K562 (cell line): ENCODE results near the gene PCDHGA8. TPM values are rescaled to one million over a fixed set of nuclear protein-coding genes. Genes with fewer than 3 reads are reported as not detected.

Experiments used
- ATAC-seq: fragments of 200-7000 bp; cut with Tn5 transposase; 3 replicates; pipeline ENCODE4 v1.9.1; 2020; ENCODE audit warnings: moderate library complexity
- BruUV-seq: library from RNA; stranded (reverse); fragments of 400-500 nt; replicated peaks from 2 replicates; lab custom pipeline; 2021; lab: Mats Ljungman, UMichigan
- CTCF ChIA-PET: fragments of 300-600 bp; formaldehyde crosslinking; extraction: SDS; loops from one replicate; lab custom pipeline; 2021; ENCODE audit warnings: low intra/inter-chr PET ratio; lab: Yijun Ruan, JAX
- POLR2A ChIA-PET: fragments of 300-600, 350-650 bp; sonication (Branson Sonifier 250); formaldehyde crosslinking; extraction: SDS; loops from one replicate; lab custom pipeline; 2021; ENCODE audit warnings: antibody characterized with exemption, inconsistent platforms; lab: Yijun Ruan, JAX
- DNase-seq, 4 experiments: peaks; one replicate each; pipeline versions ENCODE4 v3.0.0 to v3.0.0-alpha.2; 2011 to 2018; ENCODE audit warnings: low spot score in 3 of 4, mixed read lengths in 3 of 4; ENCODE audit errors: extremely low read depth in 1 of 4
- FAIRE-seq: peaks from 2 replicates; lab custom pipeline; 2011; peaks lifted over from hg19 to GRCh38; lab: Jason Lieb, UNC
- H2AFZ ChIP-seq: 2 replicates; pipeline ENCODE4 v1.6.0; 2011; ENCODE audit warnings: low read depth, low read length, control low read depth, inconsistent platforms
- H3K27ac ChIP-seq: fragments of 200-600 bp; 3 replicates; pipeline ENCODE4 v1.8.0; 2011; ENCODE audit warnings: low read depth, mild to moderate bottlenecking, control low read depth, inconsistent platforms, low read length, moderate library complexity, mixed read lengths; ENCODE audit errors: extremely low read depth
- H3K27me3 ChIP-seq, 2 experiments: fragments of 300-600 bp in 1 of 2; 2 replicates in 1 of 2; 3 replicates in 1 of 2; pipeline versions ENCODE4 v1.6.0 to v1.8.0; 2011; ENCODE audit warnings: inconsistent platforms in 2 of 2, low read length in 2 of 2, mild to moderate bottlenecking in 1 of 2, mixed read lengths in 1 of 2, moderate library complexity in 1 of 2; ENCODE audit not compliant: control insufficient read depth in 2 of 2, insufficient read depth in 2 of 2
- H3K36me3 ChIP-seq: fragments of 300-600 bp; 3 replicates; pipeline ENCODE4 v1.8.0; 2011; ENCODE audit warnings: mild to moderate bottlenecking, low read length, inconsistent platforms; ENCODE audit not compliant: control insufficient read depth, insufficient read depth
- H3K4me1 ChIP-seq, 2 experiments: fragments of 200-600 bp in 1 of 2; replicated peaks in 1 of 2; 2 replicates in 1 of 2; 3 replicates in 1 of 2; pipeline versions ENCODE4 v1.5.1 to v1.8.0; 2011; ENCODE audit warnings: inconsistent platforms in 2 of 2, low read length in 2 of 2, mild to moderate bottlenecking in 1 of 2, mixed read lengths in 1 of 2, moderate library complexity in 1 of 2; ENCODE audit not compliant: control insufficient read depth in 2 of 2, insufficient read depth in 2 of 2
- H3K4me2 ChIP-seq: 2 replicates; pipeline ENCODE4 v1.6.1; 2011; ENCODE audit warnings: low read length, control low read depth, inconsistent platforms, mixed read lengths; ENCODE audit not compliant: insufficient read depth
- H3K4me3 ChIP-seq: fragments of 200-600 bp; sonication (generic), shearing (Covaris generic); 2 replicates; pipeline ENCODE4 v1.5.1; 2016; ENCODE audit warnings: control low read depth, inconsistent platforms
- H3K79me2 ChIP-seq: fragments of 200-600 bp; 3 replicates; pipeline ENCODE4 v1.8.0; 2011; ENCODE audit warnings: low read length, inconsistent platforms; ENCODE audit not compliant: control insufficient read depth, insufficient read depth
- H3K9ac ChIP-seq, 2 experiments: 2 replicates each; pipeline versions ENCODE4 v1.6.0 to v1.6.1; 2011; ENCODE audit warnings: low read depth in 2 of 2, low read length in 2 of 2, control low read depth in 1 of 2, inconsistent platforms in 1 of 2, mild to moderate bottlenecking in 1 of 2, mixed read lengths in 1 of 2; ENCODE audit not compliant: insufficient read depth in 1 of 2
- H3K9me1 ChIP-seq: one replicate; pipeline ENCODE4 v1.6.0; 2011; ENCODE audit warnings: inconsistent platforms, mild to moderate bottlenecking, low read length, moderate library complexity; ENCODE audit not compliant: control insufficient read depth, insufficient read depth
- H3K9me3 ChIP-seq: replicated peaks from 2 replicates; pipeline ENCODE4 v1.5.1; 2011; ENCODE audit warnings: low read depth, low read length, inconsistent platforms; ENCODE audit not compliant: control insufficient read depth, insufficient read depth
- H4K20me1 ChIP-seq: replicated peaks from 2 replicates; pipeline ENCODE4 v1.6.1; 2011; ENCODE audit warnings: low read length, inconsistent platforms, mixed read lengths; ENCODE audit not compliant: control insufficient read depth, insufficient read depth
- MYBL2 ChIP-seq, 2 experiments: fragments of 450-650 bp in 1 of 2; sonication (generic) in 1 of 2; formaldehyde crosslinking in 1 of 2; IDR thresholded peaks; 2 replicates each; pipeline versions ENCODE4 v1.6.1 to v1.8.1; 2017 to 2022; ENCODE audit warnings: borderline replicate concordance in 1 of 2, inconsistent platforms in 1 of 2, low read depth in 1 of 2, mild to moderate bottlenecking in 1 of 2, missing genetic modification reagents in 1 of 2, moderate library complexity in 1 of 2
- NRF1 ChIP-seq, 2 experiments: fragments of 450-650 bp; IDR thresholded peaks in 1 of 2; conservative IDR thresholded peaks in 1 of 2; 2 replicates each; pipeline ENCODE4 v1.6.1; 2014; ENCODE audit warnings: mild to moderate bottlenecking in 2 of 2
- WGBS: fragments of 100-300 bp; shearing (Covaris generic); methylation state at CpG from one replicate; pipeline ENCODE4 v1.1.6; 2016; ENCODE audit warnings: low coverage, mixed read lengths; ENCODE audit not compliant: insufficient coverage; ENCODE audit errors: missing lambda C conversion rate; 5-methylcytosine and 5-hydroxymethylcytosine counted together
- in situ Hi-C: fragments of 300-500 bp; cut with MboI; formaldehyde crosslinking; loops from 4 replicates; pipeline ENCODE4 v1.15.0; 2018; ENCODE audit warnings: inconsistent platforms, mixed read lengths
- intact Hi-C: fragments of 100-400 bp; cut with micrococcal nuclease; formaldehyde crosslinking; loops from 2 replicates; pipeline ENCODE4 v1.14.2; 2022
- polyA plus RNA-seq, 8 experiments: library from polyadenylated mRNA; depleted of rRNA in 4 of 8; stranded (reverse) in 5 of 8; unstranded in 3 of 8; fragments of >200 nt; fragmentation: Nextera tagmentation in 2 of 8; fragmentation: Illumina TruSeq in 1 of 8; extraction: Ambion mirVana in 2 of 8; extraction: Trizol in 1 of 8; gene quantifications; 2 replicates each; pipeline versions ENCODE4 v1.2.1 to v1.2.3, GENCODE V29; 2011 to 2014; ENCODE audit warnings: inconsistent platforms in 1 of 8, missing spikeins in 1 of 8
- total RNA-seq, 7 experiments: library from RNA; depleted of rRNA in 6 of 7; stranded (reverse); fragments of >200 nt in 6 of 7; fragmentation: Illumina TruSeq in 2 of 7; extraction: Trizol in 2 of 7; gene quantifications; 2 replicates each; pipeline versions ENCODE4 v1.2.1 to v1.2.3, GENCODE V29; 2011 to 2021; ENCODE audit warnings: low replicate concordance in 1 of 7

Gene PCDHGA8
- total and polyA plus RNA-seq, 9 of the 15 experiments (the other 6 are each of a cell fraction or from before 2014, with no cell fraction given): 0.04 to 0.11 (median 0.07) TPM; not detected in 2

DNA sequence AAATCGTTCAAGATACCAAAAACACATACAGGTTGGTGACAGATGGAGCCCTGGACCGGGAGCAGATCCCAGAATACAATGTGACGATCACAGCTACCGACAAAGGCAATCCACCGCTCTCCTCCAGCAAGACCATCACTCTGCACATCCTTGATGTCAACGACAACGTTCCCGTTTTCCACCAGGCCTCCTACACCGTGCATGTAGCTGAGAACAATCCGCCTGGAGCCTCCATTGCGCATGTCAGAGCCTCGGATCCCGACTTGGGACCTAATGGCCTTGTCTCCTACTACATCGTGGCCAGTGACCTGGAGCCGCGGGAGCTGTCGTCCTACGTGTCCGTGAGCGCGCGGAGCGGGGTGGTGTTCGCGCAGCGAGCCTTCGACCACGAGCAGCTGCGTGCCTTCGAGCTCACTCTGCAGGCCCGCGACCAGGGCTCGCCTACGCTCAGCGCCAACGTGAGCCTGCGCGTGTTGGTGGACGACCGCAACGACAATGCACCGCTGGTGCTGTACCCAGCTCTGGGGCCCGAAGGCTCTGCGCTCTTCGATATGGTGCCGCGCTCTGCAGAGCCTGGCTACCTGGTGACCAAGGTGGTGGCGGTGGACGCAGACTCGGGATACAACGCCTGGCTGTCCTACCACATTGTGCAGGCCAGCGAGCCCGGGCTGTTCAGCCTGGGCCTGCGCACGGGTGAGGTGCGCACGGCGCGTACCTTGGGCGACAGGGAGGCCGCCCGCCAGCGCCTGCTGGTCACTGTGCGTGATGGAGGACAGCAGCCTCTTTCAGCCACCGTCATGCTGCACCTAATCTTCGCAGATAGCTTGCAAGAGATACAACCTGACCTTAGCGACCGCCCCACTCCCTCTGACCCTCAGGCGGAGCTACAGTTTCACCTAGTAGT, 20.6 kb upstream of the PCDHGA8 start:
- intact Hi-C loops (loop anchor here (5.0 kb wide), 1 partner anchor 45 kb away; no protein-coding TSS in a partner anchor), in situ Hi-C loops (no loop called here)
- ATAC-seq: no peak
- no TSS peak for BruUV-seq
- H3K27ac ChIP-seq: no peak overlapping the region
- 28% methylated on average over 47 of the region's 69 CpGs for WGBS
- no peak overlapping the region for H3K4me3 ChIP-seq
- no peak overlapping the region for H2AFZ ChIP-seq
- no peaks in the 10 kb centered on the region for H4K20me1 ChIP-seq
- H3K79me2 ChIP-seq: no peaks in the 10 kb centered on the region
- no peaks in the 10 kb centered on the region for H3K9me1 ChIP-seq
- no peaks in the 10 kb centered on the region for H3K36me3 ChIP-seq
- peaks cover 0 to 7% of the 10 kb centered on the region in 2 experiments; a peak in 1 of 5 replicates for H3K4me1 ChIP-seq
- DNase-seq: no peak
- peak; percentile 50 to 59; a peak in 3 of 4 replicates for TF ChIP-seq NRF1 (conservative IDR thresholded peaks at IDR 0.05 in 1 of 2, IDR thresholded peaks at IDR 0.05 in 1 of 2)
- no peak for TF ChIP-seq MYBL2 (IDR thresholded peaks at IDR 0.05; ENCODE audit: low read depth)
- TF ChIP-seq MYBL2 (CRISPR knock-in tag; IDR thresholded peaks at IDR 0.05; ENCODE audit: borderline replicate concordance): no peak
- no peaks in the 10 kb centered on the region for H3K9me3 ChIP-seq
- H3K4me2 ChIP-seq: no peak overlapping the region
- H3K27me3 ChIP-seq: peaks cover 4 to 38% of the 10 kb centered on the region in 2 experiments
- POLR2A ChIA-PET: interaction anchor here (0.6 kb wide), 1 partner anchor 1331 kb away, joined by 3 read pairs; no protein-coding TSS in a partner anchor
- CTCF ChIA-PET: no interaction called here
- H3K9ac ChIP-seq: no peak overlapping the region
- no peak for FAIRE-seq
